ENCODE results near the gene ADAM22.

DNA sequence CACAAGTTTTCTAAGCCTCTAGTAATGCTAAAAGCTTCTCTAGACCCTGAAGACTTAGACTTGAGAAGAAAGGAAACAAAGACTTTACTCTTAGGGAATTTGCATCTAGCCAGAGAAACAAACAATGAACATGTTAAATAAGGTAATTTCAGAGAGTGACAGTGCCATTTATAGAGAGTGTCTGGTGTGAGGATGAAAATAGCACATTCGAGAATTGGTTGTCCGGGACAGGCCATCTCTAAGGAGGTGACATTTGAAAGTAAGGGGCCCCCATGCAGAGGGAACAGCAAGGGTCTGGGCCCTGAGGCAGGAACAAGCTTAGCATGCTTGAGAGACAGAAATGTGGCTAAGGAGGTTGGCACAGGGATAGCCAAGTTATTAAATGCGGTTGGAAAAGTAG, 48.1 kb downstream of the ADAM22 start:
- TF ChIP-seq CTCF (IDR thresholded peaks at IDR 0.05), result no peak
- TF ChIP-seq EP300 (IDR thresholded peaks at IDR 0.05), result no peak
- TF ChIP-seq POLR2A (IDR thresholded peaks at IDR 0.05), result no peak
